ENCODE results near the gene JAZF1.

DNA sequence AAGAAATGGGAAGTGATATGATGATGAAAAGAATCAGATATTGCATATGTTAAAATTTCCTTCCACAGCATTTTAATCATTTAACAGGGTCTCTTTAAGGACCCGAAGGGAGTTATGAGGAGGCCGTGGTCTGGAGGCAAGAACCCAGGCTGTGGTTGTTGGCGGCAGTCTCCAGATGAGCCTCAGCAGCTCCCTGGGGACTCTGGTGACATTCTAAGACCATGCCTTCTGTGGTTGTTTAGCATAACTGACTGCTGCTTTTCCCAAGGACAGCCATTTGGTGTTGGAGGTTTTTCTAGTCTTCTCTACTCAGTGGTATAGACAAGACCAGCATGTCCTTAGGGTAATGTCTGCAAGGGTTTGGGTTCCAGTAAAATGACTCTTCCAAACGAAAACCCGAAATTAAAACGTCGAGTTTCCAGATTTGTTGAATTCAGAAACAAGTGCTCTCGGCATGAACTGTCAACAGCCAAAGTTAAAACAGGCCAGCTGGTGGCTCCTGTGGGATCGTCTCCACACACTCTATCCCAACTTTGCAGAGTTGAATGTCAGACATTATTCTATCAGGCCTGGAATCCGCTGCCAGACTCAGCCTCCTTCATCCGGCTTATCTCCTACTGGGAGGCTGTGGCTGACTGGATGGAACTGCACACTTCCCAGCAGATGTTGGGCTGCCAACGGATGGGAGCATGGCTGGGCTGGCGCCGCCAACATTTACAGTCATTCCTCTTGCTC is 257.5 kb downstream of the JAZF1 start:
- no peak for TF ChIP-seq RARB (CRISPR knock-in tag; IDR thresholded peaks at IDR 0.05)
- TF ChIP-seq, protein P1, sequence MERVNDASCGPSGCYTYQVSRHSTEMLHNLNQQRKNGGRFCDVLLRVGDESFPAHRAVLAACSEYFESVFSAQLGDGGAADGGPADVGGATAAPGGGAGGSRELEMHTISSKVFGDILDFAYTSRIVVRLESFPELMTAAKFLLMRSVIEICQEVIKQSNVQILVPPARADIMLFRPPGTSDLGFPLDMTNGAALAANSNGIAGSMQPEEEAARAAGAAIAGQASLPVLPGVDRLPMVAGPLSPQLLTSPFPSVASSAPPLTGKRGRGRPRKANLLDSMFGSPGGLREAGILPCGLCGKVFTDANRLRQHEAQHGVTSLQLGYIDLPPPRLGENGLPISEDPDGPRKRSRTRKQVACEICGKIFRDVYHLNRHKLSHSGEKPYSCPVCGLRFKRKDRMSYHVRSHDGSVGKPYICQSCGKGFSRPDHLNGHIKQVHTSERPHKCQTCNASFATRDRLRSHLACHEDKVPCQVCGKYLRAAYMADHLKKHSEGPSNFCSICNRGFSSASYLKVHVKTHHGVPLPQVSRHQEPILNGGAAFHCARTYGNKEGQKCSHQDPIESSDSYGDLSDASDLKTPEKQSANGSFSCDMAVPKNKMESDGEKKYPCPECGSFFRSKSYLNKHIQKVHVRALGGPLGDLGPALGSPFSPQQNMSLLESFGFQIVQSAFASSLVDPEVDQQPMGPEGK (CRISPR knock-in tag; IDR thresholded peaks at IDR 0.05; ENCODE audit: borderline replicate concordance) = no peak
- TF ChIP-seq ISL1 (CRISPR knock-in tag; IDR thresholded peaks at IDR 0.05) = no peak
- TF ChIP-seq GLIS3 (CRISPR knock-in tag; IDR thresholded peaks at IDR 0.05) = no peak
- TF ChIP-seq ZC3H10 (CRISPR knock-in tag; IDR thresholded peaks at IDR 0.05) = no peak
- TF ChIP-seq ARNTL (CRISPR knock-in tag; IDR thresholded peaks at IDR 0.05; ENCODE audit: borderline replicate concordance, low read depth) = no peak
- TF ChIP-seq PPARA (CRISPR knock-in tag; IDR thresholded peaks at IDR 0.05; ENCODE audit: borderline replicate concordance) = no peak
- TF ChIP-seq ZFP30 (CRISPR knock-in tag; IDR thresholded peaks at IDR 0.05) = no peak
